Activated T-cell treated with anti-CD3 and anti-CD28 coated beads, Interleukin-2, amount 50 U/mL, for 1 hour (primary cell): Measurements from ENCODE around the gene SLC27A4.

Experiments
- DNase-seq: peaks from one replicate; pipeline ENCODE4 v3.0.0-alpha.2; 2020

The SLC27A4 gene

GRCh38 chr9:128339761-128340690 lies at the start of gene SLC27A4:
Gene SLC27A4, plus strand, starts transcription at chr9:128340527. Its CDS starts 2,606 bp downstream, at chr9:128343133.
- DNase-seq = peak; percentile 82

GRCh38 chr9:128292009-128292408 lies 48.3 kb upstream of the SLC27A4 start:
- DNase-seq = no peak

DNA sequence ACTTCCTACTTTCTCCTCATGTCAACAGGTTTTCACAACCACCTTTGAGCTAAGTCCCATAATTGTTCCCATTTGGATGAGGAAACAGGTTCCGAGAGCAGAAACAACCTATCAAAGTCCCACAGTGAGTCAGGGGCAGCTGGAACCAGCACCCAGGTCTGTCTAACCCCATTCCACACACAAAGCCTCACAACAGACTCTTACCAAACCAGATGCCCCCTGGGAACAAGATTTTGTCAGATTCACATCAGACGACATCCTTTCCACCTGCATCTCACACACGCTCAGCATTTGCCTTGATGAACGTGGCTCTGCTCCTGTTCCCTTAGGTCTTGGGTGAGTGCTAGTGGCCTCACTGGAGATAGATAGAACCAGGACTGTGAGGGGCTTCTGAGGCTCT lies 47.2 kb upstream of the SLC27A4 start:
- no peak for DNase-seq

DNA sequence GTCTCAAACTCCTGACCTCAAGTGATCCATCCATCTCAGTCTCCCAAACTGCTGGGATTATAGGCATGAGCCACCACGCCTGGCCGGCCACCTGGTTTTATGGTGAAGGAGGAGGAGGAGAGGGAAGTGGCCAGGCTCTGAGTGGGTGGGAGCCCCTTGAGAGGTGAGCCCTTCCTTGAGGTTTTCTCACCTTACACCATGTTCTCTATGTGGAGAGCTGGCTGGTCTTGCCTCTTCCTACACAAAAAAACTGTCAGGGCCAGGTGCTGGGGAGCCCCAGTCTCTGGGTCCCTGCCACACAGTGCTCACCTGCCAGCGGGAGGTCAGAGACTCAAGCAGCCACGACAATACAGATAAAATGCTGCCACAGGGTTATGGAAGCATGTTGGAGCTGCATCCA lies 46.2 kb upstream of the SLC27A4 start:
- no peak for DNase-seq

DNA sequence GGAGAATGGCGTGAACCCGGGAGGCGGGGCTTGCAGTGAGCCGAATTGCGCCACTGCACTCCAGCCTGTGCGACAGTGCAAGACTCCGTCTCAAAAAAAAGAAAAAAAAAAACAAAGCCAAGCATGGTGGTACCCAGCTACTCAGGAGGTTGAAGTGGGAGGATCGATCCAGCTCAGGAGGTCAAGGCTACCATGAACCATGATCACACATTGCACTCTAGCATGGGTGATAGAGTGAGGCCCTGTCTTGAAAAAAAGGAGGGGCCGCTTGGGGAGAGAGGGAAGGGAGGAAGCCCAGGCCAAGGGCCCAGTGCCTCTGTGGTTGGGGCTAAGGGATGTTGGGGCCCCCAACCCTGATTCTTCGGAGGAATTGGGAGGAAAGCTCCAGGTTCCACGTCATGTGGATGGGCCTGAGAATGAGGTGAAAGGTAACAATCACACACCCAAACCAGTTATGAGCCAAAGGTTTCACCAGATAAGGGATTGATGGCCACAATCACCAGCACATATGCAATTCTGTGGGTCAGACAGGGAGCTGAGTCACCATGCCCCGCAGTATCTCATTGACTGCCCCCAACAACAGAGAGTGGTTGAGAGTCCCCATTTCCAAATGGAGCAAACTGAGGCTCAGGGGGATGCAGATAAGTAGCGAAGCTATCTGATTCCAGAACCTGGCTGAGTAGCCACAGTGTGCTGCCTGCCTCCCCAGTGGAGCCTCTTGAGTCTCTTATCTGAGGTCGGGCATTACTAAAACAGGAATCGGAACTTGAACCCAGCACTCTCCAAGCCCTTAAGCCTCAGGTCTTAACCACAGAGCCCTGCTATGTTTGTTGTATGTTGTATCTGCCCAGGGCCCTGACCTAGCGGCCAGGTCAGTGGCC lies 43.7 kb upstream of the SLC27A4 start:
- no peak for DNase-seq

DNA sequence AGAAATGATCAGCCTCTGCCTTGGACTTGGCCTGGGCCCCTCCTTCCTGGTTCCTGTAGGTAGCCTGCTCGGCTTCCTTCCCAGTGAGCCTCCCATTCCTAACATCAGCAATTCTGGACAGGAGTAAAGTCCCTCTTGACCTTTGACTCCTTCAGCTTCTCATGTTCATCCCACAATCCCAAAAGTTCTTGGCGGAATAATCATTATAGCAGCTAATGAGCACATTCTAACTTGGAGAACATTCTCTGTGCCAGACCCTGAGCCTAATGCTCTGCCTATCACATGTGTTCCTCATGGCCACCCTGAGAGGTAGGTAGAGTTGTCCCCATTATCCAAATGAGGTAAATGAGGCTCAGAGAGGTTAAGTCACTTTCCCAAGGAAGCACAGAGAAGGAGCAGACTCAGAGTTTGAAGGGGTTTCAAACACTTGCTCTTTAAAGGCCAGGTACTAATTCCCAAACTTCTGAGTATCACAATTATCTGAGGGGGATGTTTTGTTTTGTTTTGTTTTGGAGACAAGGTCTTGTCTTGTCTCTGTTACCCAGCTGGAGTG lies 43.0 kb upstream of the SLC27A4 start:
- no peak for DNase-seq

GRCh38 chr9:128298535-128299482 lies 41.5 kb upstream of the SLC27A4 start:
- DNase-seq = no peak

DNA sequence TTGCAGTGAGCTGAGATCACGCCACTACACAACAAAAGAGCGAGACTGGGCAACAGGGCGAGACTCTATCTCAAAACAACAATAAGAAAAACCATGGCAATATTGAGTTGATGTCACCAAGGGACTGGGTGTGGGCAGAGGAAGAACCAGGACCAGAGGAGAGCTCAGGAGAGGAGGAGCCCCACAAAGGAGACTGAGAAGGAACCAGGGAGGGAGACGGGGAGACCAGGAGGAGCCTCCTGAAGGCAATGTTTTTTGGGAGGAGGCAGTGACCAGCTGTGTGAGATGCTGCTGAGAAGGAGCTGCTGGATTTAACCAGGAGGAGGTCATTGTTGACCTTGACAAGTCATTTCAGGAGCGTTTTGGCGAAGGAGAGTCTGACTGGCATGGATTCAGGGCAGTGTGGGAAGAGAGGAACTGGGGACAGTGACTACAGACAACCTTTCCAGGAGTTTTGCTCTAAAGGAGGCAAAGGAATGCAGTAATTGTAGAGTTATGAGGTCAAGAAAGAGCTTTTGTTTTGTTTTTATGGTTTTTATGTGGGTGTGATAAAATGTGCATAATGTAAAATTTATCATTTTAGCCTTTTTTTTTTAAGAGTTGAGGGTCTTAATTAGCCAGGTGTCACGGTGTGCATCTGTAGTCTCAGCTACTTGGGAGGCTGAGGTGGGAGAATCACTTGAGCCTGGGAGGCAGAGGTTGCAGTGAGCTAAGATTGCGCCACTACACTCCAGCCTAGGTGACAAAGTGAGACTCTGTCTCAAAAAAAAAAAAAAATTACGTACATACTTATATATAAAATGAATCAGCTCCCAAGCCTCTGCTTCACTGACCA lies 36.0 kb upstream of the SLC27A4 start:
- DNase-seq = no peak

- DNase-seq = no peak
Observed at GRCh38 chr9:128304971-128305288, 35.4 kb upstream of the SLC27A4 start.

DNA sequence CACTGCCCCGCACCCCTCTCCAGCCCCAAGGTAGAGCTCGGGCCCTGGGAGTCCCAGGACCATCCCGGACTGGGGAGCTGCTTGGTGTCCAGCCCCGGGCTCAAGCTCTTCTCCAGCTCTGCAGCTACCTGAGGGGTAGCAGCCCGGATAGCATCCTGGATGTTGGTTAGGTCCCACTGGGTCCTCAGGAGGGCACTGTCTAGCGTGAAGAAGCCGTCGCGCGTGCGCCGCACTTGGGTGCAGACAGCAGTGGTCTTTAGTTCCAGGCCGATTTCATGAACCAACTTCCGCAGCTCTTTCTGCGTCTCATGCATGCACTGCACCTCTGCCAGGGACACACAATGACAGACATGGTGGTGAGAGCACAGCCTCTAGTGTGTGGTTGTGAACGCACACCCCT lies 30.8 kb upstream of the SLC27A4 start:
- DNase-seq = no peak

DNA sequence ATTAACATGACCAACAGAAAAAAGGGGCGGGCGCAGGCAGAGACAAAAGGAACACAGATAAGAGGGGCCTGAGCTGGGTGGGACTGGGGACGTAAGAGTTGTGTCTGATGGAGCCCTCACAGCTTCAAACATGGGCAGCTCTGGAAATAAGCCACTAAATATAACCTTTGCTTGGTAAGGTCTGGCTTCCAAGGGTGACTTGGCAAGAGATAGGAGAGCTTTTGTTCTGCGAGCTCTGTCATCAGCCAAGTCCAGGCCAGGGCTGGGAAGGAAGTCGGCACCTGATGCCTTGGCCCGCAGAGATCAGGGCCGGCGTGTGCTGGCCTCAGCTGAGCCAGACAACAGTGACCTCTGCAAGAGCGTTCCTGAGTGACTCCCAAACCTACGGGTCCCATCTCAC lies 29.9 kb upstream of the SLC27A4 start:
- DNase-seq = no peak

- DNase-seq = no peak
Observed at GRCh38 chr9:128314697-128315096, 25.6 kb upstream of the SLC27A4 start.

GRCh38 chr9:128316421-128316820 lies 23.9 kb upstream of the SLC27A4 start:
- no peak for DNase-seq

GRCh38 chr9:128317629-128318028 lies 22.7 kb upstream of the SLC27A4 start:
- no peak for DNase-seq

DNA sequence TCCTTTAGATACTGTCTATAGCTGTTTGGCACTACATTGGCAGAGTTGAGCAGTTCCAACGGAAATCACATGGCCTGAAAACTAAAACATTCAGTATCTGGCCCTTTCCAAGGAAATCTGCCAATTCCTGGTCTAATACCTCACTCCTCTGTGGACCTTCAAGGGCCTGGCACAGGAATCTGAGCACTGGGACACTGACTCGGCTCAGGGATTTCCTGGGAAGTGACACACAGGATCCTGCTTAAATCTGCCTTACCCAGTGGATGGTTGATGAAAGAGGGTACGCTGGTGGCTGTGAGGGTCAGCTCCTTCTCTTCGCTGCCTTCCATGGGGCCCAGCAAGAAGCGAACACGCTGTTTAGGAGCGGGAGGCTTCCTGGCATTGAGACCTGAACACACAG lies 19.0 kb upstream of the SLC27A4 start:
- DNase-seq = no peak

GRCh38 chr9:128321879-128322403 lies 18.4 kb upstream of the SLC27A4 start:
- DNase-seq = no peak

DNA sequence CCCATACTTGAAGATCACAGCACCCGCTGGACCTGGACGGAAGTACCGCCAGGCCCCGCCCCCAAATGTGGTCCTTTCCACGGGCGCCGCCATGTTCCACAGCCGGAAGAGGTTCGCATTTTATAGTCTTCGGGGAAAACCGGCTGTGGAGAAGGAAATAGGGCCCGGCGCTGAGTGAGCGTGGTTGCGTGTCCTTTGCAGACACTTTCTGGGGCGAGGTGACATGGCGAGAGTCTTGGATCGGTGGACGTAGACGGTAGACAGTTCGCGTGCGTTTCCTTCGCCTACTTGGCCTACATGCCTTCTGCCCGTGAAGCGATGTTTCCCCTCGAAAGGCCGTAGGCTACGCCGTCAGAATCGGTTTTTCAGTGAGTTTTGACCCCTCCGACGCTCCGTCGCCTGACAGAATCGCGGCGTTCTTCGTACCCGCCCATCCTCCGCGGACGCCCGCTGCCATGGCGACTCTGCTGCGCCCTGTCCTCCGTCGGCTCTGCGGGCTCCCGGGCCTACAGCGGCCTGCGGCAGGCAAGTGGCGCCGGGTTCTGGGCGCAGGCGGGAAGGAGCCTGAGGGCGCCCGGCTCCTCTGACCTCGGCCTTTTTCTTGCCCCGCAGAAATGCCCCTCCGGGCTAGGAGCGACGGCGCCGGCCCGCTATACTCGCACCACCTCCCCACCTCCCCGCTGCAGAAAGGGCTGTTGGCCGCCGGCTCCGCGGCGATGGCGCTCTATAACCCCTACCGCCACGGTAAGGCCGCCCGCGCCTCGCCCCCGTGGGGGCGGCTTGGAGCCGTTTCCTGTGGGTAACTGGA lies 17.7 kb upstream of the SLC27A4 start, which contains the start of the genes COQ4 and TRUB2:
Gene COQ4, plus strand, starts transcription at position 436 of the 808 bp plus-strand sequence. Its CDS starts 20 bp downstream, at position 456.
Gene TRUB2, minus strand, starts transcription at position 44 of the 808 bp plus-strand sequence. Its CDS starts 39 bp downstream, at position 5.
- DNase-seq = peak; percentile 90

- DNase-seq = no peak
Observed at GRCh38 chr9:128323212-128323730, 17.1 kb upstream of the SLC27A4 start.

DNA sequence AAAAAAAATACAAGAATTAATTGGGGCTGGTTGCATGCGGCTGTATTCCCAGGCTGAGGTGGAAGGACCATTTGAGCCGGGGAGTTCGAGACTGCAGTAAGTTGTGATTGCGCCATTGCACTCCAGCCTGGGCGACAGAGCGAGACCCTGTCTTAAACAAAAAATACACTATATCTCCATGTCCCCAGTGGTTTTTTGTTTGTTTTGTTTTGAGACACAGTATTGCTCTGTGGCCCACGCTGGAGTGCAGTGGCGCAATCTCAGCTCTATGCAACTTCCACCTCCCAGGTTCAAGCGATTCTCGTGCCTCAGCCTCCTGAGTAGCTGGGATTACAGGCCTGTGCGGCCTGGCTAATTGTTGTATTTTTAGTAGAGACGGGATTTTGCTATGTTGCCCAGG lies 16.5 kb upstream of the SLC27A4 start:
- DNase-seq = no peak

DNA sequence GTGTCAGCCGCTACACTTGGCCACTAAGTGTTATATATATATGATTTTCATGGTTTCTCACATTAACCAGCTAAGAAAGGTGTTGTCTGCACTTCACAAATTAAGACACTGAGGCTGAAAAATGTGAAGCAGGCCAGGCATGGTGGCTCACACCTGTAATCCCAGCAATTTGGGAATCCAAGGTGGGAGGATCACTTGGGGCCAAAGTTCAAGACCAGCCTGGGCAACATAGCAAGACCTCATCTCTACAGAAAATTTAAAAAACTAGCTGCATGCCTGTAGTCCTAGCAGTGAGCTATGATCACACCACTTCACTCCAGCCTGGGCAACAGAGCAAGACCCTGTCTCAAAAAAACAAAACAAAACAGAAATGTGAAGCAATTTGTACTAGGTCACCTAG lies 15.9 kb upstream of the SLC27A4 start:
- DNase-seq = no peak
